ENCODE data around the gene GAPVD1.
"Not testable (repeated sequence)": the region's sequence is repeated elsewhere in the genome, so short reads cannot be mapped to it uniquely, and the experiment has no call there.

GAPVD1 gene, protein sequence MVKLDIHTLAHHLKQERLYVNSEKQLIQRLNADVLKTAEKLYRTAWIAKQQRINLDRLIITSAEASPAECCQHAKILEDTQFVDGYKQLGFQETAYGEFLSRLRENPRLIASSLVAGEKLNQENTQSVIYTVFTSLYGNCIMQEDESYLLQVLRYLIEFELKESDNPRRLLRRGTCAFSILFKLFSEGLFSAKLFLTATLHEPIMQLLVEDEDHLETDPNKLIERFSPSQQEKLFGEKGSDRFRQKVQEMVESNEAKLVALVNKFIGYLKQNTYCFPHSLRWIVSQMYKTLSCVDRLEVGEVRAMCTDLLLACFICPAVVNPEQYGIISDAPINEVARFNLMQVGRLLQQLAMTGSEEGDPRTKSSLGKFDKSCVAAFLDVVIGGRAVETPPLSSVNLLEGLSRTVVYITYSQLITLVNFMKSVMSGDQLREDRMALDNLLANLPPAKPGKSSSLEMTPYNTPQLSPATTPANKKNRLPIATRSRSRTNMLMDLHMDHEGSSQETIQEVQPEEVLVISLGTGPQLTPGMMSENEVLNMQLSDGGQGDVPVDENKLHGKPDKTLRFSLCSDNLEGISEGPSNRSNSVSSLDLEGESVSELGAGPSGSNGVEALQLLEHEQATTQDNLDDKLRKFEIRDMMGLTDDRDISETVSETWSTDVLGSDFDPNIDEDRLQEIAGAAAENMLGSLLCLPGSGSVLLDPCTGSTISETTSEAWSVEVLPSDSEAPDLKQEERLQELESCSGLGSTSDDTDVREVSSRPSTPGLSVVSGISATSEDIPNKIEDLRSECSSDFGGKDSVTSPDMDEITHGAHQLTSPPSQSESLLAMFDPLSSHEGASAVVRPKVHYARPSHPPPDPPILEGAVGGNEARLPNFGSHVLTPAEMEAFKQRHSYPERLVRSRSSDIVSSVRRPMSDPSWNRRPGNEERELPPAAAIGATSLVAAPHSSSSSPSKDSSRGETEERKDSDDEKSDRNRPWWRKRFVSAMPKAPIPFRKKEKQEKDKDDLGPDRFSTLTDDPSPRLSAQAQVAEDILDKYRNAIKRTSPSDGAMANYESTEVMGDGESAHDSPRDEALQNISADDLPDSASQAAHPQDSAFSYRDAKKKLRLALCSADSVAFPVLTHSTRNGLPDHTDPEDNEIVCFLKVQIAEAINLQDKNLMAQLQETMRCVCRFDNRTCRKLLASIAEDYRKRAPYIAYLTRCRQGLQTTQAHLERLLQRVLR (N-terminal part only)

DNA sequence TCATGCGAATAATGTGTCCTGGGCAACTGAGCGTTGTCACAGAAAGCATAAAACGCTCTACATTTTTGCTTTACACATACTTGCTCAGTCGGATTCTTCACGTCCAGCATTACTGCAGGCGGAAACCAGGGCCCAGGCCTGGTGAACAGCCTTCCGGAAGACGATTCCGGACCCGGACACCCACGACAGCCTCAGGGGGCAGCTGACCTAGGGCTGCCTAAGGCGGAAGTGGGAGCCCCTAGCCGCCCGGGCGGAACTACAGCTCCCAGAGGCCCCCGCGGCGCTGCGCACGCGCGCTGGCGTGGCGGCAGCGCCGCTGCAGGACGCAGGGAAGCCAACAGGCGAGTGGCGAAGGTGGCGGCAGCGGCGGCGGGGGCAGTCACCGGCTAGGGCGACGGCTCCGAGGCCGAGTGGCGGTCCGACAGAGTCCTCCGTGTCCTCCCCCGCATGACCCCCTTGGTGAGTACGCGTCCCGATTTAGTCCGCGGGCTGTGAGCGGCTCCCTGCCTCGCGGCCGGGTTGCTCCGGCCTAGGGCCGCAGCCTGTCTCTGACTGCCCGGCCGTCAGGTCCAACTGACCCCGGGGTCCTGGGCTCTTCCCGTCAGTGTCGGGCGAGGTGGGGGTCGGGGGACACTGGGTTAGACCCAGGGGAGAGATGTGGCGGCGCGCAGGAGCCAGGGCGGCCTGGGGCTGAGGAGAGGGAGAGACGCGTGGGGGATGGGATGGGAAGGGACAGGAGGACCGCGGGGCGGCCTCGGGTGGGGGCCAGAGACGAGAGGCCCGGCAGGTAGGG lies at the start of gene GAPVD1:
Gene GAPVD1 (plus strand): TSS at position 326 of the 793 bp plus-strand sequence. CDS start 37,096 bp downstream, outside the sequence.
- DNase-seq (ENCODE audit: low read depth in 2 of 2) = peak; percentile 68 to 79

DNA sequence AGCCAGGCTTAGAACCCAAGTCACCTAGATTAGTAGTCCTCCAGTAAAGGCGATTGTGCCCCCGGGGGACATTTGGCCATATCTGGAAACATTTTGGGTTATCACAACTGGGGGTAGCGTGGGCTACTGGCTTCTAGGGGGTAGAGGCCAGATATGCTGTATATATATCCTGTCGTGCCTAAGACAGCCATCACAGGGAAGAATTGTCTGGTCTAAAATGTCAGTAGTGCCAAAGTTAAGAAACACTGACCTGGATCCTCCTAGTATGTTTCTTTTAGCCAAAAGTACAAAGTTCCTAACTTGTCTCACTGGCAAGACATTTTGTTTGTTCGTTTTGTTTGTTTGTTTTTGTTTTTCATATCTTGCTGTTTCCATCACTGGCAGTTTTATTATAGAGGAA lies 47.4 kb upstream of the GAPVD1 start:
- no peak for DNase-seq (ENCODE audit: low read depth in 2 of 2)

DNA sequence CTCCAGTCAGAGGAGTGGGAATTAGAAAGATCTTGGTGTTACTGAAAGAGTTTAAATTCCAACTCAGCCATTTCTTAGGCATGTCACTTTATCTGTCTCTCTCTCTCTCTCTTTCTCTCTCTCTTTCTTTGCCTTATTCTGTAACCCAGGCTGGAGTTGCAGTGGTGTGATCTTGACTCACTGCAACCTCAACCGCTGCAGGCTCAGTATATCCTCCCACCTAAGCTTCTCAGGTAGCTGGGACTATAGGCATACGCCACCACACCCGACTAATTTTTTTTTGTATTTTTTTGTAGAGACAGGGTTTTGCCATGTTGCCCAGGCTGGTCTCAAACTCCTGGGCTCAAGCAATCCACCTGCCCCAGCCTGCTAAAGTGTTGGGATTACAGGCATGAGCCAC lies 43.0 kb upstream of the GAPVD1 start:
- DNase-seq (ENCODE audit: low read depth in 2 of 2) = no peak

DNA sequence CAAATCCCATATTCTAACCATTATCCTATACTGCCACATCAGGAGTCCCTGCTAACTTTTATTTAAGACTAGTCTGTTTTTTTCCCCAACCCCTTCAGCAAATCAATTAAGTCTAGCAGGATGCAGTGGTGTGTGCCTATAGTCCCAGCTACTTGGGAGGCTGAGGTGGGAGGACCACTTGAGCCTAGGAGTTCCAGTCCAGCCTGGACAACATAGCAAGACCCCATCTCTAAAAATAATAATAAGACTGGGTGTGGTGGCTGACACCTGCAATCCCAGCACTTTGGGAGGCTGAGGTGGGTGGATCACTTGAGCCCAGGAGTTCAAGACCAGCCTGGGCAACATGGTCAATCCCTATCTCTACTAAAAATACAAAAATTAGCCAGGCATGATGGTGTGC lies 36.8 kb upstream of the GAPVD1 start:
- not testable (repeated sequence) for DNase-seq (ENCODE audit: low read depth in 2 of 2)

DNA sequence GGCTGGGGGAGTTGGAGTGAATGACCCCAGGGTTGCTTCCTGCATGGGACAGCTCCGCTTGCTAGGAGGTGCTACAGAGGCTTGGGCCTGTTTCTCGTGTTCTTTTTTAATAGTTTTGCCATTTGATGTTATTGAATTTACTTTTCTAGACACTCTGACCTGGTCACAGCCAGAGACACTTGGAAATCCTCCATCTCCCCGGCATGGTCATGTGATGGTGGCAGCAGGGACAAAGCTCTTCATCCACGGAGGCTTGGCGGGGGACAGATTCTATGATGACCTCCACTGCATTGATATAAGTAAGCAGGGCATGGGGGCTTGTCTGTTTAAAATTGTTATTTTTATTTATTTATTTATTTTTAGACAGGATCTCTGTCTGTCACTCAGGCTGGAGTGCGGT lies 33.9 kb upstream of the GAPVD1 start:
- DNase-seq (ENCODE audit: low read depth in 2 of 2) = no peak

DNA sequence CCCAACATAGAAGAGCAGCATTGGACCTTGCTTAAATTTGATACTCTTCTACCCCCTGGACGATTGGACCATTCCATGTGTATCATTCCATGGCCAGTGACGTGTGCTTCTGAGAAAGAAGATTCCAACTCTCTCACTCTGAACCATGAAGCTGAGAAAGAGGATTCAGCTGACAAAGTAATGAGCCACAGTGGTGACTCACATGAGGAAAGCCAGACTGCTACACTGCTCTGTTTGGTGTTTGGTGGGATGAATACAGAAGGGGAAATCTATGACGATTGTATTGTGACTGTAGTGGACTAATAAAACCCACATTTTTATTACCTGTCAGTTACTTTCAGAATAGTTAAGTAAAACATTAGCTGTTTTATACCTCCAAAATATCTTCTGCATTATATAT lies 27.9 kb upstream of the GAPVD1 start:
- DNase-seq (ENCODE audit: low read depth in 2 of 2) = no peak

DNA sequence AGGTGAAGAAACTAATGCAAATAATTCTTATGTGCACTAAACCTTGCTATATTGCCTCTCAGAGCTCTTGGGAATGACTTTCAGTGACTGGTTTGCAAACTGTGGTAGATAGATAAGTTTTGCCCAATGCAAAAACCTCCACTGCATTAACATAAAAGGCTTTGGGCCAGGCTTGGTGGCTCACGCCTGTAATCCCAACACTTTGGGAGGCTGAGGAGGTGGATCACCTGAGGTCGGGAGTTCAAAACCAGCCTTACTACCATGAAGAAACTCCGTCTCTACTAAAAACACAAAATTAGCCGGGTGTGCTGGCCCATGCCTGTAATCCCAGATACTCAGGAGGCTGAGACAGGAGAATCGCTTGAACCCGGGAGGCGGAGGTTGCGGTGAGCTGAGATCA lies 27.5 kb upstream of the GAPVD1 start:
- DNase-seq (ENCODE audit: low read depth in 2 of 2) = not testable (repeated sequence)

DNA sequence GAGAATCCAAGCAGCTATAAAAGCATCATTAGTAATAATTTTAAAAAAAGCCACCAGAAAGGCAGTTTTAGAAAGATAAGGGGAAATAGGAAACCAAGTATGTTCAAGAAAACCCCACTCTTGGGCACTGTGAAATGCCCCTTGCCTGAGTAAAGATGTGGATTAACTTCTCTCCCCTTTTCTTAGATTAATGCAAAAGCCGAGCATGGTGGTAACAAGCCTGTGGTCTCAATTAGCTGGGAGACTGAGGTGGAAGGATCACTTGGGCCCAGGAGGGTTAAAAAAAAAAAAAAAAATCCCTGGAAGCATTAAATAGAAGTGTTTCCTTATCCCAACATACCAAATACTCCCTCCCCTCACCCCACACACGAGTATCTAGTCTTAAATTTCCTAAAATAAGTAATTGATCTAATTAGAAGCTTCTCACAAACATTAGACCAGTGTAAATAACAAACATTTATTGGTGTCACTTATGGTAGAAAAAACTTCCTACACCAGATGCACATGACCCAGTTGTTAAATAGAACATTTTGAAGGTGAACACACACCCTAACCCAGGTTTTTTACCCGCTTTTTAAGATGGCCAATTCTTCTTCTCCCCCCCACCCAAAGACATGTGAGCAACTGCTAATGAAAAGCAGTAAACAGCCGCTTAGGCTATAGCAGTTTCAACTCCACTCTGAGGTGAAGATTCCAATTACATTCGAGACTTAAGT lies 25.7 kb upstream of the GAPVD1 start:
- DNase-seq (ENCODE audit: low read depth in 2 of 2) = no peak

DNA sequence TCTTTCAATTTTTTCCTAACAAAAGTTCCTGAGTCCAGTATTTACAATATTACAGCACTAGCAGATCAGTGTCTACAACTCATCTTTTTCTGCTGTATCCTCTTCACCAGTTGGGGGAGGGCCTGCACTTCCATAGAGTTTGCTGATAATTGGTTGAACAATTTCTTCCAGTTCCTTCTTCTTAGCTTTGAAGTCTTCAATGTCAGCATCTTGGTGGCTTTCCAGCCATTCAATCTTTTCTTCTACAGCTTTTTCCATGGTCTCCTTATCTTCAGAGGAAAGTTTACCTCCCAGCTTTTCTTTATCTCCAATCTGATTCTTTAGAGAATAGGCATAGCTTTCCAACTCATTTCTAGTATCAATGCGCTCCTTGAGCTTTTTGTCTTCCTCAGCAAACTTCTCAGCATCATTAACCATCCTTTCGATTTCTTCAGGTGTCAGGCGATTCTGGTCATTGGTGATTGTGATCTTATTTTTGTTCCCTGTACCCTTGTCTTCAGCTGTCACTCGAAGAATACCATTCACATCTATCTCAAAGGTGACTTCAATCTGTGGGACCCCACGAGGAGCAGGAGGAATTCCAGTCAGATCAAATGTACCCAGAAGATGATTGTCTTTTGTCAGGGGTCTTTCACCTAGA lies 25.0 kb upstream of the GAPVD1 start:
- DNase-seq (ENCODE audit: low read depth in 2 of 2) = not testable (repeated sequence)

DNA sequence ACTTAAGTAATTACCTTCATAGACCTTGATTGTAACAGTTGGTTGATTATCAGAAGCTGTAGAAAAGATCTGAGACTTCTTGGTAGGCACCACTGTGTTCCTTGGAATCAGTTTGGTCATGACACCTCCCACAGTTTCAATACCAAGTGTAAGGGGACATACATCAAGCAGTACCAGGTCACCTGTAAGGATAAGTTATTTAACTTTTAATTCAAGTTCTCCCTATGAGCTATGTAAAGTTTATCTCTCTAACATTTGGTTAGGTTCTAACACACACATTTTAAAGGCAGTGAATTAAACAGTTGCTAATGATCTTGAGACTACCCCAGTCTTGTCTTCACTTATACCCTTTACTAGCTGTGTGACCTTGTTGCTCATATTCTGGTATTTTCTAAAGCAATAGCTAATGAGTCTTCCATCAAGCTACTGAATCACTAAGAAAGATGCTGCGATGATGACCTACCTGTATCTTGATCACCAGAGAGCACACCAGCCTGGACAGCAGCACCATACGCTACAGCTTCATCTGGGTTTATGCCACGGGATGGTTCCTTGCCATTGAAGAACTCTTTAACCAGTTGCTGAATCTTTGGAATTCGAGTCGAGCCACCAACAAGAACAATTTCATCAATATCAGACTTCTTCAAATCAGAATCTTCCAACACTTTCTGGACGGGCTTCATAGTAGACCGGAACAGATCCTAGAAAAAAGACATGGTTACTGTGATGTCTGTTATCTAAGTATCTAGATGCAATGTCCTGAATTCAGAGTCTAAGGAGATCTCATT lies 23.3 kb upstream of the GAPVD1 start:
- DNase-seq (ENCODE audit: low read depth in 2 of 2) = no peak

DNA sequence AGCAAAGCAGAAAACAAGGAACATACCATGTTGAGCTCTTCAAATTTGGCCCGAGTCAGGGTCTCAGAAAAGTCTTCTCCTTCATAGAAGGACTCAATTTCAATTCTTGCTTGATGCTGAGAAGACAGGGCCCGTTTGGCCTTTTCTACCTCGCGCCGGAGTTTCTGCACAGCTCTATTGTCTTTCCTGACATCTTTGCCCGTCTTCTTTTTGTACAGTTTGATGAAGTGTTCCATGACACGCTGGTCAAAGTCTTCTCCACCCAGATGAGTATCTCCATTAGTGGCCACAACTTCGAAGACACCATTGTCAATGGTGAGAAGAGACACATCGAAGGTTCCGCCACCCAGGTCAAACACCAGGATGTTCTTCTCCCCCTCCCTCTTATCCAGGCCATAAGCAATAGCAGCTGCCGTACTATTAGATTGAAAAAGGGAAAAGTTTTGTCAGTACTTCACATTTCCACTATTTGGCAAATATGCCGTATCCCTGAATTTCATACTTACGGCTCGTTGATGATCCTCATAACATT lies 22.6 kb upstream of the GAPVD1 start:
- DNase-seq (ENCODE audit: low read depth in 2 of 2) = no peak

DNA sequence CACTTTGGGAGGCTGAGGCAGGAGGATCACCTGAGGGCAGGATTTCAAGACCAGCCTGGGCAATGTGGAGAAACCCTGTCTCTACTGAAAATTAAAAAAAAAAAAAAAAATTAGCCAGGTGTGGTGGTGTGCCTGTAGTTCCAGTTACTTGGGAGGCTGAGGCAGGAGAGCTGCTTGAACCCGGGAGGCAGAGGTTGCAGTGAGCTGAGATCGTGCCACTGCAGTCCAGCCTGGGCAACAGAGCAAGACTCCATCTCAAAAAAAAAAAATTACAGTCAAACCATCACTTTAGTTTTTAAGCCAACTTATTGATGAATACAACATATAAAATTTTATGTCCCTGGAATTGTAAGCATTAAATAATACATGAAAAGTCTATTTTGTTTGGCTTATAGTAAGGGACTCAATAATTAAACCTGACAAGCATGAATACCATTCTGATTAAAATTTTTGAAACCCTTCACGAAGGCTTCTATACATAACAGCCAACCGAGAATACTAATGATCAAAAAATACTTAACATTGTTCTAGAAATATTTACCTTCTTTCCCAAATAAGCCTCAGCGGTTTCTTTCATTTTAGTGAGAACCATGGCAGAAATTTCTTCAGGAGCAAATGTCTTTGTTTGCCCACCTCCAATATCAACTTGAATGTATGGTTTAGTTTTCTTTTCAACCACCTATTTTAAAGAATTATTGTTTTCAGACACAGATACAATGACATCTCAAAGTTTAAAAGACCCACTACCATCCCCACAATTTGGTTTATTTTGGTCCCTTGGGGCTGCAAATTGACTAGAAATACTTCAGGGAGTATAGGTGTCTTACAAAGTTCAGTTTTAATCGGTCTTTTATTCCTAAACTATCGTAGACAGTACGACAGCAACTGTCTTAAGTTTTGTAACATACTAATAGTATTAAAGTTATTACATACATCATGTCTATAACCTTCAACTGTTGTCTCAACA lies 21.7 kb upstream of the GAPVD1 start:
- DNase-seq (ENCODE audit: low read depth in 2 of 2) = no peak

DNA sequence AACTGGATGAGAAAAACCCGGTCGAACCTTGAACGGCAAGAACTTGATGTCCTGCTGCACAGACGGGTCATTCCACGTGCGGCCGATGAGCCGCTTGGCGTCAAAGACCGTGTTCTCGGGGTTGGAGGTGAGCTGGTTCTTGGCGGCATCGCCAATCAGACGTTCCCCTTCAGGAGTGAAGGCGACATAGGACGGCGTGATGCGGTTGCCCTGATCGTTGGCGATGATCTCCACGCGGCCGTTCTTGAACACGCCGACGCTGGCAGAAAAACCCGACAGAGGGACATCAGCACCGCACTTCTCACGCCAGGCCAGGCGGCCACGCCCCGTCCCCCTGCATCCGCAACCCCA lies 21.0 kb upstream of the GAPVD1 start:
- peak in 1 of 2 donors; percentile 14 for DNase-seq (ENCODE audit: low read depth in 2 of 2)

DNA sequence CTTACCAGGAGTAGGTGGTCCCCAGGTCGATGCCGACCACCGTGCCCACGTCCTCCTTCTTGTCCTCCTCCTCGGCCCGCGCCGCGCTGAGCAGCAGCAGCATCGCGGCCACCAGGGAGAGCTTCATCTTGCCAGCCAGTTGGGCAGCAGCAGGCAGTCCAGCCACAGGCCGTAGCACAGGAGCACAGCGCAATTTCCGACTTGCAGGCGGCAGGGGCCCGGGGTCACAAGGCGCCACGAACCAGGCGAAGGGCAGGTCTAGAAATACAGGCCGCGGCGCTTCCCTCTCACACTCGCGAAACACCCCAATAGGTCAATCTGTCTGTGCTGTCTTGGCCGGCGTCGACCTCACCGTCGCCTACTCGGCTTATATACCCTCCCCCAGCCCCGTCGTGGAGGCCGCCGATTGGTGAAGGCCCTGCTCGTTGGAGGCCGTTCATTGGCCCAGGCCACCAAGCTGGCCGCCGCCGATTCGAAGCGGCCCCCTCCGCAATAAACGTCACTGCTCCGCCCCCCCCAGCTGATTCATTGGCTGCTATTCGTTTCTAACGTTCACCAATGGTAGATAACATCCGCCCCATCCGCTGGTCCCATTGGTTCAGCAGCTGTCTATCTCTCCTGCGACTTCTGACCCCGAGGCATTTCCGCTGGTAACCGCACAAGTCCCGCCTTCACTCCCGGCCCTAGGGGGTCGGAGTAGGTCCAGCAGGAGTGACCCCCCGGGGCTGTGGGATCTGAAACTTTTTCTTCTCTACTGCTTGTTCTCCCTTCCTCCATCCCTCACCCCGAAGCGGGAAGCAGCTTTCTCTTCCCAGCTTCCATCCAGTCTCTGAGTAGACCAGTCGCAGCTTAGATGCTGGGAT lies 20.4 kb upstream of the GAPVD1 start, which contains the start of gene HSPA5:
Gene HSPA5 (minus strand): TSS at position 344 of the 863 bp plus-strand sequence. CDS start 217 bp downstream, at position 127.
- DNase-seq (ENCODE audit: low read depth in 2 of 2) = peak; percentile 98 to 99

DNA sequence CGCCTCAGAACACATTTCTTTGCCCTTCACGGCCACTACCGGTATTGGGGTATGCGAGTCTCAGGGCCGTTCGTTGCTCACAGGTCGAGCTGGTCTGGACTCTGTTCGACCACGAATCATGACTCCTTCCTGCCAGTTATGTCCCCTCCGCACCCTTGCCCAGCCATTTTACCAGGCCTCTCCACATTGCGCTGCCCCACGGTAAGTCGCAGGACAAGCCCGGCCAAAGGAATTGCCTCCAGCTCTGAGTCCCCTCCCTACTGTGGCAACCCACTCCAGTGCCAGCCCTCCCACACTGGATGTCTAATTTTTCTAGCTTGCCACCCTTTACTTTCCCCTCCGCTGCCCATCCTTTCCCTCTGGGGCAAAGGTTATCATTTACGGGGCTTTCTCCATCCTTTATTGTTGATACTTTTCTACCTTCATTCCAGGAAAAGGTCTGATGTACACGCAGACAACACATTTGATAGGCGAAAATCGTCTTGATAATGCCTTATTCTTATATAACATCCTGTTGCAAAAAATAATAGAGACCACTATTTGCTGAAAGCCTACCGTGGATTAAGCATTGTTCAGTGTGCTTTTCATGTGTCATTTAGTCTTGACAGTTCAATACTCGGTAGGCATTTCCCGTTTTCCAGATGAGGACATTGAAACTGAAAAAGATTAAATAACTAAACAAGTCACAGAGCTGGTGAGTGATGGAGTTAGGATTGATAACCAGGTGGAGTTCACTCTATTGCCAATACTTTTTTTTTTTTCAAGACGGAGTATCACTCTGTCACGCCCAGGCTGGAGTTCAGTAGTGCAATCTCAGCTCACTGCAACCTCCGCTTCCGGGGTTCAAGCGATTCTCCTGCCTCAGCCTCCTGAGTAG lies 19.5 kb upstream of the GAPVD1 start:
- no peak for DNase-seq (ENCODE audit: low read depth in 2 of 2)

DNA sequence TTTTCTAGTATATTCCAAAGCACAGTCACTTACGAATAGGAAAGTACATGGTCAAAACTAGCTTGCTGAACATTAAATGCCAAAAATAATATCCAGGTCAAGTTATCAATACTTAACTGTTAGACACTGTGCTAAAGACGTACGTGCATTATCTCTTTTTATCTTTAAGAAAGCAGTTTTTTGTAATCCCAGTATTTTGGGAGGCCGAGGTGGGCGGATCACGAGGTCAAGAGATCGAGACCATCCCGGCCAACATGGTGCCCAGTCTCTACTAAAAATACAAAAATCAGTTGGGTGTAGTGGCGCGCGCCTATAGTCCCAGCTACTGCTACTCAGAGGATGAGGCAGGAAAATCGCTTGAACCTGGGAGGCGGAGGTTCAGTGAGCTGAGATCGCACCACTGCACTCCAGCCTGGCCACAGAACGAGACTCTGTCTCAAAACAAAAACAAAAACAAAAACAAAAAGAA lies 17.8 kb upstream of the GAPVD1 start:
- DNase-seq (ENCODE audit: low read depth in 2 of 2) = no peak
